GM12878 (cell line): ENCODE data around the gene ARL14EP. TPM values are rescaled to one million over a fixed set of nuclear protein-coding genes. Genes with fewer than 3 reads are reported as not detected.
A peak's percentile ranks its signal among the peaks of the same experiment; 100 is the strongest.

Source experiments
- ATAC-seq: fragments of 200-7000 bp; cut with Tn5 transposase; 3 replicates; pipeline ENCODE4 v1.9.1; 2020; ENCODE audit warnings: mild to moderate bottlenecking, moderate library complexity
- BruUV-seq: library from RNA; stranded (reverse); fragments of 400-500 nt; replicated peaks from 2 replicates; lab custom pipeline; 2021; lab: Mats Ljungman, UMichigan
- CTCF ChIA-PET: fragments of 300-600 bp; sonication (Branson Sonifier 250); formaldehyde crosslinking; extraction: SDS; loops from one replicate; lab custom pipeline; 2021; ENCODE audit warnings: inconsistent platforms; lab: Yijun Ruan, JAX
- POLR2A ChIA-PET: fragments of 350-600 bp; formaldehyde crosslinking; extraction: SDS; loops from one replicate; lab custom pipeline; 2021; ENCODE audit warnings: inconsistent platforms; lab: Charles Lee
- RAD21 ChIA-PET: fragments of 300-600 bp; sonication (Branson Sonifier 250); formaldehyde crosslinking; loops from one replicate; lab custom pipeline; 2023; ENCODE audit warnings: antibody characterized with exemption; ENCODE audit not compliant: unreplicated experiment; lab: Charles Lee
- SMC1A ChIA-PET: fragments of 300-600 bp; sonication (Branson Sonifier 250); formaldehyde crosslinking; loops from one replicate; lab custom pipeline; 2023; ENCODE audit not compliant: unreplicated experiment, uncharacterized antibody; lab: Charles Lee
- DNase-seq: peaks from one replicate; pipeline ENCODE4 v3.0.0-alpha.2; 2011; ENCODE audit warnings: low read depth, low spot score
- FAIRE-seq: peaks from 3 replicates; lab custom pipeline; 2011; peaks lifted over from hg19 to GRCh38; lab: Jason Lieb, UNC
- H2AFZ ChIP-seq: 2 replicates; pipeline ENCODE4 v1.6.0; 2011; ENCODE audit warnings: low read depth, low read length, control low read depth; ENCODE audit not compliant: control insufficient read depth
- H3K27ac ChIP-seq: 2 replicates; pipeline ENCODE4 v1.5.1; 2011; ENCODE audit warnings: control low read depth; ENCODE audit not compliant: control insufficient read depth, insufficient read depth
- H3K27me3 ChIP-seq, 2 experiments: replicated peaks in 1 of 2; 2 replicates each; pipeline versions ENCODE4 v1.6.0 to v1.6.1; 2011; ENCODE audit warnings: low read length in 1 of 2; ENCODE audit not compliant: control insufficient read depth in 2 of 2, insufficient read depth in 2 of 2
- H3K36me3 ChIP-seq, 2 experiments: 2 replicates each; pipeline ENCODE4 v1.5.1; 2011; ENCODE audit warnings: low read length in 1 of 2; ENCODE audit not compliant: control insufficient read depth in 2 of 2, insufficient read depth in 2 of 2
- H3K4me1 ChIP-seq: 2 replicates; pipeline ENCODE4 v1.6.1; 2011; ENCODE audit warnings: mild to moderate bottlenecking, low read length, moderate library complexity, mixed read lengths; ENCODE audit not compliant: control insufficient read depth, insufficient read depth
- H3K4me2 ChIP-seq: 2 replicates; pipeline ENCODE4 v1.6.0; 2011; ENCODE audit warnings: control low read depth; ENCODE audit not compliant: control insufficient read depth, insufficient read depth
- H3K4me3 ChIP-seq: fragments of 200-600 bp; sonication (generic); 2 replicates; pipeline ENCODE4 v1.5.1; 2016
- H3K79me2 ChIP-seq: 2 replicates; pipeline ENCODE4 v1.6.0; 2011; ENCODE audit warnings: low read length; ENCODE audit not compliant: control insufficient read depth, insufficient read depth
- H3K9ac ChIP-seq: 2 replicates; pipeline ENCODE4 v1.8.0; 2011; ENCODE audit warnings: low read length, control low read depth, mixed read lengths; ENCODE audit not compliant: control insufficient read depth, insufficient read depth
- H3K9me3 ChIP-seq: replicated peaks from 3 replicates; pipeline ENCODE4 v1.5.1; 2011; ENCODE audit warnings: mild to moderate bottlenecking, low read length; ENCODE audit not compliant: control insufficient read depth, insufficient read depth
- H4K20me1 ChIP-seq: 2 replicates; pipeline ENCODE4 v1.6.0; 2011; ENCODE audit not compliant: control insufficient read depth, insufficient read depth
- CBFB ChIP-seq: IDR thresholded peaks from 2 replicates; pipeline ENCODE4 v1.6.1; 2016; ENCODE audit warnings: antibody characterized with exemption, low read depth
- CBX3 ChIP-seq: fragments of 200-600 bp; sonication (generic); IDR thresholded peaks from 2 replicates; pipeline ENCODE4 v1.6.1; 2016; ENCODE audit warnings: low read depth, borderline replicate concordance
- CEBPZ ChIP-seq: fragments of 150-350 bp; IDR thresholded peaks from 2 replicates; pipeline ENCODE4 v1.6.1; 2016; ENCODE audit warnings: low read depth, low read length
- CREM ChIP-seq: IDR thresholded peaks from 2 replicates; pipeline ENCODE4 v1.6.1; 2014; ENCODE audit warnings: antibody characterized with exemption, low read depth
- CTCF ChIP-seq, 3 experiments: IDR thresholded peaks in 2 of 3; conservative IDR thresholded peaks in 1 of 3; 2 replicates each; pipeline ENCODE4 v1.5.1; 2011; ENCODE audit warnings: low read depth in 3 of 3, low read length in 3 of 3, mild to moderate bottlenecking in 3 of 3, control low read depth in 2 of 3, moderate library complexity in 2 of 3, inconsistent platforms in 1 of 3, mixed read lengths in 1 of 3; ENCODE audit not compliant: control insufficient read depth in 2 of 3, insufficient read depth in 1 of 3; ENCODE audit errors: extremely low read depth in 1 of 3
- EGR1 ChIP-seq, 2 experiments: IDR thresholded peaks; 1 replicate in 1 of 2; 2 replicates in 1 of 2; pipeline ENCODE4 v1.6.1; 2011 to 2012; ENCODE audit warnings: low read depth in 2 of 2, low read length in 2 of 2, borderline replicate concordance in 1 of 2, mild to moderate bottlenecking in 1 of 2, moderate library complexity in 1 of 2
- FOS ChIP-seq: IDR thresholded peaks from 3 replicates; pipeline ENCODE4 v1.6.1; 2011; ENCODE audit warnings: borderline replicate concordance; ENCODE audit not compliant: insufficient read length; ENCODE audit errors: extremely low read depth
- FOXM1 ChIP-seq: IDR thresholded peaks from 2 replicates; pipeline ENCODE4 v1.6.1; 2012; ENCODE audit warnings: low read depth, mild to moderate bottlenecking, inconsistent platforms, low read length, moderate library complexity
- HCFC1 ChIP-seq: fragments of 150-350 bp; IDR thresholded peaks from 2 replicates; pipeline ENCODE4 v1.6.1; 2014; ENCODE audit warnings: low read length
- HDAC6 ChIP-seq: fragments of 200-600 bp; sonication (generic); IDR thresholded peaks from one replicate; pipeline ENCODE4 v1.8.0; 2017; ENCODE audit warnings: antibody characterized with exemption; ENCODE audit not compliant: unreplicated experiment
- IKZF1 ChIP-seq: fragments of 450-650 bp; conservative IDR thresholded peaks from 2 replicates; pipeline ENCODE4 v1.6.1; 2017; ENCODE audit warnings: antibody characterized with exemption, mild to moderate bottlenecking
- MYC ChIP-seq: IDR thresholded peaks from 2 replicates; pipeline ENCODE4 v1.6.1; 2011; ENCODE audit warnings: mild to moderate bottlenecking, low read length, moderate library complexity, inconsistent platforms; ENCODE audit not compliant: insufficient read depth, insufficient replicate concordance, insufficient read length, severe bottlenecking
- NRF1 ChIP-seq: conservative IDR thresholded peaks from 2 replicates; pipeline ENCODE4 v1.6.1; 2011; ENCODE audit warnings: mild to moderate bottlenecking, low read depth, low read length, improper control_type of control experiment
- PAX8 ChIP-seq: fragments of 450-650 bp; IDR thresholded peaks from 2 replicates; pipeline ENCODE4 v1.6.1; 2017; ENCODE audit warnings: mild to moderate bottlenecking, moderate library complexity
- POLR2AphosphoS5 ChIP-seq: IDR thresholded peaks from 2 replicates; pipeline ENCODE4 v1.6.1; 2011; ENCODE audit warnings: mild to moderate bottlenecking, low read length, inconsistent platforms
- SIN3A ChIP-seq: IDR thresholded peaks from 2 replicates; pipeline ENCODE4 v1.6.1; 2012; ENCODE audit warnings: low read depth, low read length, improper control_type of control experiment
- SMAD1 ChIP-seq: fragments of 450-650 bp; IDR thresholded peaks from 2 replicates; pipeline ENCODE4 v1.6.1; 2018; ENCODE audit warnings: mild to moderate bottlenecking, low read depth; ENCODE audit not compliant: partially characterized antibody
- WGBS: methylation state at CpG from one replicate; pipeline ENCODE4 v1.1.6; 2016; ENCODE audit warnings: low lambda C conversion rate; ENCODE audit not compliant: insufficient replicate concordance, insufficient coverage; ENCODE audit errors: missing lambda C conversion rate; 5-methylcytosine and 5-hydroxymethylcytosine counted together
- in situ Hi-C: fragments of 300-500 bp; cut with MboI; formaldehyde crosslinking; loops from 9 replicates; pipeline ENCODE4 v1.14.3; 2018; ENCODE audit warnings: mixed read lengths
- intact Hi-C: fragments of 100-400 bp; cut with micrococcal nuclease; formaldehyde crosslinking; loops from one replicate; pipeline ENCODE4 v1.14.2; 2022; ENCODE audit not compliant: unreplicated experiment
- polyA plus RNA-seq, 11 experiments: library from polyadenylated mRNA; depleted of rRNA in 4 of 11; unstranded in 6 of 11; stranded (reverse) in 5 of 11; fragments of >200 nt; fragmentation: Nextera tagmentation in 4 of 11; fragmentation: Illumina TruSeq in 1 of 11; extraction: Ambion mirVana in 4 of 11; extraction: Trizol in 1 of 11; gene quantifications; 1 replicate in 1 of 11; 2 replicates in 10 of 11; pipeline versions ENCODE4 v1.2.1 to v1.2.3, GENCODE V29; 2011 to 2016; ENCODE audit warnings: inconsistent platforms in 2 of 11, missing spikeins in 2 of 11, low read depth in 1 of 11
- total RNA-seq, 4 experiments: library from RNA; depleted of rRNA in 3 of 4; stranded (reverse); fragments of >200 nt in 3 of 4; fragmentation: Illumina TruSeq in 1 of 4; extraction: Trizol in 1 of 4; gene quantifications; 2 replicates each; pipeline versions ENCODE4 v1.2.1 to v1.2.3, GENCODE V29; 2013 to 2021

ARL14EP gene
- total and polyA plus RNA-seq, 10 of the 15 experiments (the other 5 are each of a cell fraction or from before 2014, with no cell fraction given) = 18.1 to 59.8 (median 42.8) TPM

DNA sequence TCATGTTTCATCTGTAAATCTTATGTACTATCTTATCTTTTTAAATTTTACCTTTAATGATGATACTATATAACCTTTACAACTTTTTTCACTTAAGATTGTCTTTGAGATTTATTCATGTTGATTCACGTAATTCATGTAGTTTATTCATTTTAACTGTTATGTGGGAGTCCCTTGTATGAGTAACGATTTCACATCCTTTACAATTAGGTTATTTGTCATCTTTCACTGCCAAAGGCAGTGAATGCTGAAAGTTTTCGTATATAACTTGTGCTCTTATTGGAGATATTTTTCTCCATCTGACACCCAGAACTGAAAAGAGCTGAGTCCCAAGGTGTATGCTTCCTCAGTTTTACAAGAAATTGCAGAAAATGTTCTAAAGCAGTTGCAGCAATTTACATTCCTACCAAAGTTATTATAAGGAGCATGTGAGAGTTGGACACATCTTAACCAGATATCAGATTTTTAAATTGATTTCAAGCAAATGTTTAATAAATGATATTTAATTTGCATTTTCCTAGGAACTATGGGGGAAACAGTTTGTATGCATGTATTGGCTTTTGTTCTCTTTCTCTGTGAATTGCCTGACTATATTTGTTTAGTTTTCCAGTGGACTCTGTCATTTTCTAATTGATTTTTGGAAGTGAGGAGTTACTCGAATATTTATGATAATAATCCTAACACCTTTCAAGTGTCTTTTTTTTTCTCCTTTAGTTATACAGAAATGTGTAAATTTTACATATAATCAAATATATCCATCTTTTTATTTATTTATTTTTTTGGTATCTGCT, 6.4 kb downstream of the ARL14EP start:
- SMC1A ChIA-PET = interaction anchor here (5.1 to 10.4 kb wide), 3 partner anchors 11 to 15 kb away, joined by 27 to 71 read pairs (median 51); no protein-coding TSS in a partner anchor
- peaks cover 54% of the 10 kb centered on the region for H3K79me2 ChIP-seq
- in situ Hi-C loops = loop anchor here (25.0 kb wide), 1 partner anchor 1758 kb away; the partner anchor contains the start of gene RCN1
- H3K27ac ChIP-seq = no peak overlapping the region
- peaks cover 1 to 20% of the 10 kb centered on the region in 2 experiments; a peak in 2 of 4 replicates for H3K36me3 ChIP-seq
- no peak overlapping the region for H3K9ac ChIP-seq
- no peak for DNase-seq
- CTCF ChIA-PET = interaction anchor here (1.0 to 8.8 kb wide), 6 partner anchors 9 to 201 kb away, joined by 3 to 71 read pairs (median 3); no protein-coding TSS in a partner anchor
- RAD21 ChIA-PET = interaction anchor here (2.7 kb wide), 1 partner anchor 12 kb away, joined by 6 read pairs; no protein-coding TSS in a partner anchor
- no peaks in the 10 kb centered on the region for H3K9me3 ChIP-seq
- ATAC-seq = peak; percentile 30
- no peak for FAIRE-seq
- WGBS = 59% methylated on average over 4 of the region's 4 CpGs
- no peak overlapping the region for H2AFZ ChIP-seq
- no peak overlapping the region for H3K4me2 ChIP-seq
- intact Hi-C loops = loop anchor here (10.0 kb wide), 1 partner anchor 995 kb away; no protein-coding TSS in a partner anchor
- no peak overlapping the region for H3K4me3 ChIP-seq
- POLR2A ChIA-PET = no interaction called here
- no peaks in the 10 kb centered on the region for H3K27me3 ChIP-seq
- H4K20me1 ChIP-seq = no peaks in the 10 kb centered on the region
- BruUV-seq = no TSS peak
- peaks cover under 1% of the 10 kb centered on the region; the same call in 1 of the 2 replicates for H3K4me1 ChIP-seq
- TF ChIP-seq CBFB (no peak), FOXM1 (no peak), CEBPZ (no peak), EGR1 (IDR thresholded peaks at IDR 0.05; ENCODE audit: borderline replicate concordance in 1 of 2, low read depth in 2 of 2, low read length in 2 of 2) (no peak), MYC (no peak), CREM (no peak), SMAD1 (no peak), IKZF1 (no peak), POLR2AphosphoS5 (no peak), HCFC1 (no peak), CTCF (IDR thresholded peaks at IDR 0.05 in 2 of 3, conservative IDR thresholded peaks at IDR 0.05 in 1 of 3; ENCODE audit: control insufficient read depth in 2 of 3, extremely low read depth in 1 of 3, insufficient read depth in 1 of 3, low read depth in 3 of 3, low read length in 3 of 3) (no peak), CBX3 (no peak), FOS (no peak), HDAC6 (no peak), PAX8 (no peak), NRF1 (no peak), SIN3A (no peak)
